Measurements from ENCODE around the gene CHIC1. TPM values are rescaled to one million over a fixed set of nuclear protein-coding genes. Genes with fewer than 3 reads are reported as not detected.
"Not testable (repeated sequence)": the region's sequence is repeated elsewhere in the genome, so short reads cannot be mapped to it uniquely, and the experiment has no call there.

Gene CHIC1
- total RNA-seq: 5.1 and 5.4 TPM in 2 replicates

DNA sequence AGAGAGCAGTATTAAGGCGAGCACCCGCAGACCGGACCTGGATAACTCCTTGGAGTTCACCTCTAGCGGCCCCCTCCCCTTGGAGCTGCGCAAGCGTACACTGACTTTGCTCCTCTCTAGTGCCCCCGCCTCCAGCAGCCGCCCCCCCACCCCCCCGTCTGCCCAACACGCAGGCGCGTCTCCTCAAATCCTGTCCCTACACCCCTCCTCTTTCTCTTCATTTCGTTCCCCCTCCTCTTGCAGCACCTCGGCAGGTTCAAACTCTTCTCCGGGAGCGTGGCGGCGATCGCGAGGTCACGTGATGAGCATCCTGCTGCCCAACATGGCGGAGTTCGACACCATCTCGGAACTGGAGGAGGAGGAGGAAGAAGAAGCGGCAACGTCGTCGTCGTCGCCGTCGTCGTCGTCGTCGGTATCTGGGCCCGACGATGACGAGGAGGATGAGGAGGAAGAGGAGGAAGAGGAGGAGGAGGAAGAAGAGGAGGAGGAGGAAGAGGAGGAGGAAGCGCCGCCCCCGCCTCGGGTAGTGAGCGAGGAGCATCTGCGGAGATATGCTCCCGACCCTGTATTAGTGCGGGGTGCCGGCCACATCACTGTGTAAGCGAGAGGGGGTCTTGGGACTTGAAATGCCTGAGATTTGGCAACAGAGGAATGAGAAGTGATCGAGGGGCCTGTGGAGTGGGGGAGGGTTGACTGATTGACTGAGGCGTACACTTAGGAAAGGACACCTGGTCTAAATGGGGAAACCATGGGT is at the start of gene CHIC1:
TSS of gene CHIC1 (plus strand) at position 214 of the 754 bp plus-strand sequence. CDS start at position 302, 88 bp downstream.
- intact Hi-C loops (cut with micrococcal nuclease): loop anchor here (1.0 kb wide), 2 partner anchors 18 to 39 kb away; no protein-coding TSS in a partner anchor

DNA sequence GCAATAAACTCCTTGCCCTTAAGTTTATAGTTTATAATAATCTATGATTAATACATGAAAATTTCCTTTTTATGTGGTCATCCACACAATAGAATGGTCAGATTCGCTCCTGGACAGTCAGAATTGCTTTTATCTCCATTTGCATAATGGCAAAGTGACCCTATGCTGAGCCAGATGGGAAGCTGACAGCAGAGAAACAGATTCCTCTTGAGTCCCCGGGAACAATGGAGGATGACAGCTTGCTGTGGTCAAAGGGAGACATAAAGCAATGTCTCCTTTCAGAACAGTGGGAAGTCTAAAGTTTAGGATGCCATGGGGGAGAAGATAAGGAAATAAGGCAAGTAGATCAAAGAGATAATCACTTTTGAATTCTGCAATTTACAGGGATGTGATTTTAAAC is 40.2 kb upstream of the CHIC1 start:
- intact Hi-C loops (cut with micrococcal nuclease): not testable (repeated sequence)

DNA sequence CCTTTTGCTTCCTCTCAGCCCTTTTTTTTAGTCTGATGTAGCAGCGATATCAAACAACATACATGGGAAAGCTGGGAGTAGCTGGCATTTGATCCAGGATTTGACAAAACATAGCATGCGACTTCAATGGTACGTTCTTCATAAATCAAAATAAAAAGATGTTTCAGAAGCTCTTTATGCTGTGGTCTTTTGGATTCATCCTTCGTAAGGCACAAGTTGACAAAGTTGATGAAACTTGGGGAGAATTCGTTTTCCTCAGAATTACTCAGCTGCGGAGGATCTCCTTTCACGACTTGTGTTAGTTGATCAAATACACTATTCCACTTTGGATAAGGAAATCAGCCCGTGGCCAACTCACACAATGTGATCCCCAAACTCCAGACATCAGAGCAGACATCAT is 38.1 kb upstream of the CHIC1 start:
- intact Hi-C loops (cut with micrococcal nuclease): no loop called here

DNA sequence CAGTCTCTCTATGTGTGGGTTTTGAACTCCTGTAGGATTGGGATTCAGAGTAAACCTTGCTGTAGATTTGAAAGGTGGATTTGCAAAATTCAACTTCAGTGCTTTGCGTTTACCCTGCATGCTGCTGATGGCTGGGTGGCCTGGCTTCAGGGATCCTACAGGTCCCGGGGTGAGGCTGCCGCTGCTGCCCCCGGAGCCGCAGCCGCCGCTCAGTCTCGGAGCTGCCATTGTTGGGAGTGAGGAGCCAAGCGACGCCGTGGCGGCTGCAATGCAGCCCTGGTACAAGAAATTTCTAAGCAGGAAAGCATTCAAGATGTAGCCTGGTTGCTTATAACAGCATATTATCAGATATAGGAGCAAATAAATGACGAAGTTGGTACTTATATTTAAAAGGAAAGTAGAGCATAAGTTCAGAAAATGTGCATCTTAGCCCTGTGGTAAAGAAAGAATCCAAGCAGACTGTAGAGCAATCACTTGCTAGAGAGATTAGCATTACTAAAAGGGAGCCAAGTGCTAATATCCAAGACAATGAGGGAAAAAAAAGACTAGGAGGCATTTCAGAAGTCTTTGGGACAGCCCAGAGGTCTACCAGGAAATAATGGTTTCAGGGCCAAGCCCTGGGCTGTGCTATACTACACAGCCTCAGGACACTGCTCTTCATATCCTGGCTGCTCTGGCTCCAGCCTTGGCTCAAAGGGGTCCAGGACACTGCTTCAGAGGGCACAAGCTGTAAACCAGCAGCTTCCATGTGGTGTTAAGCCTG is 36.9 kb upstream of the CHIC1 start:
- intact Hi-C loops (cut with micrococcal nuclease): no loop called here

DNA sequence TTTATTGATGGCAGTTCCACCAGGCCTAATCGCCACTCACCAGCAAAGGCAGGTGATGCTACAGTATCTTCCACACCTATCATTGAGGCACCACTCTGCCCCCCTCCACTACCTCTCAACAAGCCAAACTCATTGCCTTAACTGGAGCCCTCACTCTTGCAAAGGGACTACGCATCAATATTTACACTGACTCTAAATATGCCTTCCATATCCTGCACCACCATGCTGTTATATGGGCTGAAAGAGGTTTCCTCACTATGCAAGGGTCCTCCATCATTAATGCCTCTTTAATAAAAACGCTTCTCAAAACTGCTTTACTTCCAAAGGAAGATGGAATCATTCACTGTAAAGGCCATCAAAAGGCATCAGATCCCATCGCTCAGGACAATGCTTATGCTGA is 31.3 kb upstream of the CHIC1 start:
- intact Hi-C loops (cut with micrococcal nuclease): not testable (repeated sequence)

DNA sequence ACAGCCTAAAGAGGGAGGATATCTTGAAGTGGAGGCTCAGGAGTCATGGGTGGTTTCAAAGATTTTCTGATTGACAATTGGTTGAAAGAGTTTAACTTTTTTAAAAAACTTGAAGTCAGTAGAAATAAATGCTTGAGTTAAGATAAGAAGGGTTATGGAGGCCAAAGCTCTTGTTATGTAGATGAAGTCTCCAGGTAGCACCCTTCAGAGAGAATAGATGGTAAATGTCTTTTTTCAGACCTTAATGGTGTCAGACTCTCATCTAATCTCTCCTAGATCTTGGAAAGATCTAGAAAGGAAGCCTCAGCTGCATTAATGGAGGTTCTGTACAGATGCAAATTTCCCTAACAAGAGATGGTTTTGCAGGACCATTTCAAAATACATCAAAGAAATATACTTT is 6.8 kb upstream of the CHIC1 start:
- intact Hi-C loops (cut with micrococcal nuclease): no loop called here

DNA sequence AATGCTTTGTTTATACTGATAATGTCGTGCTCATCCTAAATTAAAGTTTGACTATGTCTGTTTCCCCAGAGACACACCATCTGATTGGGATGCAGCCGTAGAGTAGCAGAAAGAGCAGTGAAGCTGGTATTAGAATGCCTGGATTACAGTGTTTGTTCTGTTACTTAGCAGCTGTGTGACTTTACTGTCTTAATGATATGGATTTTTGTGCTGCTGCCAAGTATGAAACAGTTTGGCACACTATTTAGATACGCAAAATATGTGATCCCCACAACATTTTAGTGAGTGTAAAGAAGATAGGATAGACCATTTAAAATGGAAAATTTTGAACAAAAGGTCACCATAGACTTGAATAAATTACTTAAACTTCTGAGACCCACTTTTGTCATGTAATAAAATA is 1.2 kb upstream of the CHIC1 start:
- intact Hi-C loops (cut with micrococcal nuclease): no loop called here

DNA sequence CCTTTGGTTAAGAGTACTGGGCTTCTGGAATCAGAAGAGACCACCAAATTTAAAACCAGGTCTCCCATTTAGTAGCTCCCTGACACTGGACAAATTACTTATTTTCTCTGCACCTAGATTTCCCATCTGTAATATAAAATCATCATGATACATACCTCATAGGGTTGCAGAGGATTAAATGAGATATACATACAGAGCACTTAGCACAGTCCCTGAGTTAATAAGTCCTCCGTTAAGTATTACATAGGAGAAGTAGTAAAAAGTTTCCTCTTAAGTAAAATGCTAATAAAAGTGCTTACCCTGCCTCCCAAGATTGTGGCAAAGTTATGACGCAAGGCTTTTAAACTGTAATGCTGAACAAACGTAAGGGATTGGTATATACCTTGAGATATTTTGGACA is 539 bp upstream of the CHIC1 start:
- intact Hi-C loops (cut with micrococcal nuclease): no loop called here

DNA sequence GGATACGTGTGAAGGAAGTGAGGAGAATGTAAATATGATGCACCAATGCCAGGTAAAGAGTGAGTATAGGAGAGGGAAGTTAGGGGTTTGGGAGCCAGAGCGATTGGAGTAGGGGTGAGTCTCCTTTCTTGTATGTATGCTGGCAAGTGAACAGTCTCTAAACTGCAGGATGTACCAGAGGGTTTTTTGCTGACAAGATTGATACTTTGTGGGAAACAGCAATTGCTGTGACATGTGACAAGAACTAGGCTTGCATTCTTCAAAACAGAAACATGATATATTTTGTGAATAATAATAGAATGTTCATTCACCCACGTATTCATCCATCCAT is 706 bp downstream of the CHIC1 start:
- intact Hi-C loops (cut with micrococcal nuclease): loop anchor here (1.0 kb wide), 2 partner anchors 18 to 39 kb away; no protein-coding TSS in a partner anchor

DNA sequence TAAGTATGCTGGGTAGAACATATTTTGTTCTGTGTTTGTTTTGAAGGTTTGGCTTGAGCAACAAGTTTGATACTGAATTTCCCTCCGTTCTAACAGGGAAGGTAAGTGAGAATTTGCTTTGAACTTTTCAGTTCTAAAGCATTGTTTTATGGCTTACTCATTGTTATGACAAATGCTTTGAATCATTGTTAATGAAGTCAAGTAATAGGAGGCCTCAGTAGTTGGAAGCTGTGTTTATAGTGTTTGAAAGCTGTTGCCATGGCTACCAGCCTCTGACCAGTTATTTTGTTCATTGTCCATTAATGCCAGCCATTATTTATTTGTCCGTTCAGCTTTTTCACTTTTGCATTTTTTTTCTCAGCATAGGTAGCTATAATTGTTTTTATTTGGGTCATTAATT is 14.4 kb downstream of the CHIC1 start:
- intact Hi-C loops (cut with micrococcal nuclease): no loop called here

DNA sequence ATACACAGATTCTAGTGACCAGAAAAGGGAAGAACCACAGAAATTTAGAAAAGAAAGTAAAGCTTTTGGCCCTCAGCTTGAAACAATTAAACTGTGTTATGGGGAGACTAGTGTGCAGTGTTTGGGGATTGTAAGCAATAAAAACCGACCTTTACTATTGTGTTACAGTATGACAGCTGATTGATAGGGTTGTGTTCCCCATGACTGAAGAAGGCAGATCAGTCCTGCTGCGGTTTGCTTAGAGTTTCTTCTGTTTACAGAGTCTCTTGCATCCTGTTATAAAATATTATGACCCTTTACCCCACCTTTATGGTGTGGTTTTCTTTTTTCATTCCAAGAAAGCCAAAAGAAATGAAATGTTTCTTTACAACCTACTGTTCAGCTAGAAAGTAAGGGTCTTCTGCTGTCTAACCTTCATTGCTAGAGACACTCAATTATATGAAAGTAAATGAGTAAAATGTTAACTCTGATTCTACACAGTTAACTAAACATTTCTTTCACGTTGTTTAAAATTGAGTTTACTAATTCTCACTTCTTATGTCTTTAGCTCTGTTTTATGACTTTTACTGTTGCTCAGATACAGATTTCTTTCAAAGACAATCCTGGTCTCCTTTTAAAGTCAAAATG is 18.1 kb downstream of the CHIC1 start:
- intact Hi-C loops (cut with micrococcal nuclease): loop anchor here (1.0 kb wide), 1 partner anchor 18 kb away; the partner anchor contains the start of gene CHIC1

DNA sequence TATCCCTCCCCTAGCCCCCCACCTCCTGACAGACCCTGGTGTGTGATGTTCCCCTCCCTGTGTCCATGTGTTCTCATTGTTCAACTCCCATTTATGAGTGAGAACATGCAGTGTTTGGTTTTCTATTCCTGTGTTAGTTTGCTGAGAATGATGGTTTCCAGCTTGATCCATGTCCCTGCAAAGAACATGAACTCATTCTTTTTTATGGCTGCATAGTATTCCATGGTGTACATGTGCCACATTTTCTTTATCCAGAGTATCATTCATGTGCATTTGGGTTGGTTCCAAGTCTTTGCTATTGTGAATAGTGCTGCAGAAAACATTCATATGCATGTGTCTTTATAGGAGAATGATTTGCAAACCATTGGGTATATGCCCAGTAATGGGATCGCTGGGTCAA is 34.8 kb downstream of the CHIC1 start:
- intact Hi-C loops (cut with micrococcal nuclease): not testable (repeated sequence)

DNA sequence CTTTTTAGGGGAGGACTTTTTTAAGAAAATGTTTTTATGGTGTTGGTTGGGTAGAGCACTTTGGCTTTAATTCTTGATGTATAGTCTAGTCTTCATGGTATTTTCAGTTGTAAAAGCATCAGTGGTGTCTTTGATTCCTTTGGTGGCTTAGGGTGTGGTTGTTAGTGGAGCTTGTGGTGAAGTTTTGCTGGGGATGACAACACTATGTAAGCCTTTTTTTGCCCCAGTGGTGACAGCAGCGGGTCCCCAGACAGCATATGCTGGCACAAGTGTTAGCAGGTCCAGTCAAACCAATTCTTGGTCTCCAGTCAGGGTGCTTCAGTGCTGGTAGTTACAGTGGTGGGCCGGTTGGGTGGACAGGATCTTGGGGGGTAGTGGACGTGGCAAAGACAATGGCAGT is 52.0 kb downstream of the CHIC1 start:
- intact Hi-C loops (cut with micrococcal nuclease): no loop called here

DNA sequence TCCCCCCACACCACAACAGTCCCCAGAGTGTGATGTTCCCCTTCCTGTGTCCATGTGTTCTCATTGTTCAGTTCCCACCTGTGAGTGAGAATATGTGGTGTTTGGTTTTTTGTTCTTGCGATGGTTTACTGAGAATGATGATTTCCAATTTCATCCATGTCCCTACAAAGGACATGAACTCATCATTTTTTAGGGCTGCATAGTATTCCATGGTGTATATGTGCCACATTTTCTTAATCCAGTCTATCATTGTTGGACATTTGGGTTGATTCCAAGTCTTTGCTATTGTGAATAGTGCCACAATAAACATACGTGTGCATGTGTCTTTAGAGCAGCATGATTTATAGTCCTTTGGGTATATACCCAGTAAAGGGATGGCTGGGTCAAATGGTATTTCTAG is 78.7 kb downstream of the CHIC1 start:
- intact Hi-C loops (cut with micrococcal nuclease): not testable (repeated sequence)

DNA sequence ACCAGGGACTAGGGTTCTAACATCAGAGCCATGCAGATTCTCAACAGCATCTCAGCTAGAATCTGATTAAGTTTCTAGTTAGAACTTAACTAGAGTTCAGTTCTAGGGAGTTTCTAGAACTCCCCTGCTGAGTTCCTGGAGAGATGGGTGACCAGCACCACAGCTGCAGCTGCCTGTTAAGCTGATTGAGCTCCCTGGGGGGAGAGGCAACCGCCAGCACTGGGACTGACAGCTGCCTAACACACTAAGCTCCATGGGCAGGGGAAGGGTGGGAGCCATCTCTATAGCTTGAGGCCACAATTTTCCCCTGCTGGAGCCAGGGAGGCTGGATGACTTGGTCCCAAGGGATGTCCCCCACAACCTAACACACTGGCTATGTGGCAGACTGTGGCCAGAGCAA is 84.2 kb downstream of the CHIC1 start:
- intact Hi-C loops (cut with micrococcal nuclease): no loop called here

DNA sequence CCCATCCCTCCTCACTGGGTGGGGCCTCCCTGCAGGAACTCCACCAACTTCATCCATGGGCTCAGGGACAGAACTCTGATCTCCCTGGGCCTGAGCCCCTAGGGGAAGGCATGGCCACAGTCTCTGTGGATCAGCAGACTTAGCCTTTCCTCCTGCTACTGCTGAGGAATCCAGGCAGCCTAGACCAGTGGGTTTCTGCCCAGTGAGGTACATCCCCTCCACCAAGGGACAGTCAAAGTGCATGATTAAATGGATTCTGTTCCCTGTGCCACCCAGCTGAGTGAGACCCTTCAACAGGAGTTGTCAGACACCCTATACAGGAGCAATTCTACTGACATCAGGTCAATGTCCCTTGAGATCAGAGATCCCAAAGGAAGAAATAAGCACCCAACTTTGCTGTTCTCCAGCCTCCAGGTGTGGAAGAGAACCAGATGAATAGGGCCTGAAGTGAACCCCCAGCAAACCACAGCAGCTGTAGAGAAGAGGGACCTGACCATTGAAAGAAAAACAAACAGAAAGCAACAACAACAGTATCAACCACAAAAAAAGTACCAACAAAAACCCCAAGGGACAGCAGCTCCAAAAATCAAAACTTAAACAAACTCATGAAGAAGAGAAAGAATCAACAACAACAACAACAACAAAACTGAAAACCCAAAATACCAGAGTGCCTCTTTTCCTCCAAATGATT is 84.8 kb downstream of the CHIC1 start:
- intact Hi-C loops (cut with micrococcal nuclease): no loop called here

DNA sequence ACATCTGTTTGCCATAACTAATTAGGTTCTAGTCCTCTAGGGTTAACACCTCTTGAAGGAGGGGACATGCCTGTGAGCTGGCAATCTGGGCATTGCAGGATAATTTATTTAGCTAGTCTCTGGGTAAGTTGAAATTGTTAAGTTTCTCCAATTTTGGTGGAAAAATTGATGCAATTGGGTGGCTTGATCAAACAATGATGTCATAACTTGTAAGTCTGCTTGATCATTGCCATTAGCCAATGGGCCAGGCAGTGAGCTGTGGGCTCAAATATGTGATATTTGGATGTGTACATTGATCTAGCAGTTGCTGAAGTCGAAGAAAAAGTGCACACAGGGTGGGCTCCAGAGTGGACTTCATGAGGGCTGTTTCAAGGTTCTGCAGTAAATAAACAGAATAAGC is 98.3 kb downstream of the CHIC1 start:
- intact Hi-C loops (cut with micrococcal nuclease): not testable (repeated sequence)

DNA sequence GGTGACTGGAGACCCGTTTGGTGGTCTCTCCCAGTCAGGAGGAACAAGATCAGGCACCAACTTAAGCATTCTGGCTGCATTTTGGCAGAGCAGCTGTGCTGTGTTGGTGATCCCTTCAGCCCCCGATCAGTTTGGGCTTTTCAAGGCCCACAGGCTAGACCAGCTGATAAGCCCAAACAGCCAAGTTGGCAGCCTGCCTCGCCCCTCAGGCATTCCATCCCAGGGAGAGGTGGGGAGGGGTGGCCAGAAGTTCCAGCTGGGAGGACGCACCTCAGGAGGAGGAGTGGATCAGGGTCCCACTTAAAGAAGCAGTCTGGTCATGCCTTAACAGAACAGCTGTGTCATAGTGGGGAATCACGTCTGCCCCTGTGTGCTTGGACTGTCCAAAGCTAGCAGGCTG is 105.8 kb downstream of the CHIC1 start:
- intact Hi-C loops (cut with micrococcal nuclease): no loop called here

DNA sequence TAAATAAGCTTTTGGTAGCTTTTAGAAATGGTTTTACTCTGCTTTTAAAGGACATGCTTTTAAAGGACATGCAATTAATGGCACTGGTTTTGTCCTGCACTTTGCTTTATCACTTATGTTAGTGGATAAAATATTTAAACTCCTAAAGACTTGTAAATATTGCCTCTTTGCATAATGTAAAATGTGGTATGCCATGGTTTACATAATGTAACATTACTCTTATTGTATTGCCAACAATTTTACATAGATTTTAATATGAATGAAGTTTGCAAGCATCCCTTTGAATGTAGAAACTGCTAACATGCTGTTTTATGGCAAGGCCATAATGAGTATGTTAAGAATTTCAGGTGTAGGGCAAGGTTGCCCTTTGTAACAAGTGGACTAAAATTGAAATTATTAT is 118.4 kb downstream of the CHIC1 start:
- intact Hi-C loops (cut with micrococcal nuclease): no loop called here

DNA sequence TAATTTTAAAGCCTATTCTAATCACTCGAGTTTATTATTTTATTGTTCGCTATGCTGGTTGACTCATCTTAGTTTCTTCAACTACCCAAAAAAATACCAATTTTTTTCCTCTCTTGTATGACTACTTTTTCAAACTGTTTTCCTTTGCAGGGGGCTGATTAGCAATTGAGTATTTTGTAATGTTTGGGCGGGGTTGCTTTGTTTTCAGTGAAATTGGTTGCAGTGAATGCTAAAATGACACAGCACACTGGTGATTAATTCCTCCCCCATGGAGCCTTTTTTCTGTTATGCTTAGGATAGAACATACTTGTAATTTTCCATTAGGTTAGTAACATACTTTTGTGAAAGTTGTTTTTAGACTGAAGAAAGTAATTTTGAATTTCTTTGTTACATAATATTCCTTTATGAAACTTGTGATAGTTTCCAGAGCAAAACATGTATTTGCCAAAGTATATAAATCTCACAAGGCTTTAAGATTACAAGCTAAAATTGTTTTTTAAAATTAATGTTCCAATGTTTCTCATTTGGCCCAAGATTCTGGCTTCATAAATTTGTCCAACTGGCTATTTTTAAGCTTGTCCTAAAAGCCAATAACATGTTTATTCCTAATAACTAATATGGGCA is 120.4 kb downstream of the CHIC1 start:
- intact Hi-C loops (cut with micrococcal nuclease): no loop called here

DNA sequence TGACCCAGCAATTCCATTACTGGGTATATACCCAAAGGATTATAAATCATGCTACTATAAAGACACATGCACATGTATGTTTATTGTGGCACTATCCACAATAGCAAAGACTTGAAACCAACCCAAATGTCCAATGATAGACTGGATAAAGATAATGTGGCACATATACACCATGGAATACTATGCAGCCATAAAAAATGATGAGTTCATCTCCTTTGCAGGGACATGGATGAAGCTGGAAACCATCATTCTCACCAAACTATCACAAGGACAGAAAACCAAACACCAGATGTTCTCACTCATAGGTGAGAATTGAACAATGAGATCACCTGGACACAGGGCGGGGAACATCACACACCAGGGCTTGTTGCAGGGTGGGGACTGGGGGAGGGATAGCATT is 144.0 kb downstream of the CHIC1 start:
- intact Hi-C loops (cut with micrococcal nuclease): not testable (repeated sequence)
